Uterus (tissue), 4 donors: ENCODE results near the gene SCNN1B. TPM values are rescaled to one million over a fixed set of nuclear protein-coding genes. Genes with fewer than 3 reads are reported as not detected.

Source experiments
- DNase-seq, 2 donors: peaks; one replicate each; pipeline ENCODE4 v3.0.0-alpha.2; 2019 to 2020
- H3K27ac ChIP-seq, 2 donors: fragments of 200-600 bp; sonication (generic); 1 replicate in 1 of 2; 2 replicates in 1 of 2; pipeline ENCODE4 v1.5.1; 2016 to 2018
- H3K27me3 ChIP-seq, 2 donors: fragments of 200-600 bp; sonication (generic); one replicate each; pipeline ENCODE4 v1.5.1; 2018 to 2019; ENCODE audit warnings: control low read depth in 1 of 2
- H3K36me3 ChIP-seq, 2 donors: fragments of 200-600 bp; sonication (generic); one replicate each; pipeline ENCODE4 v1.5.1; 2019; ENCODE audit warnings: control low read depth in 1 of 2
- H3K4me1 ChIP-seq, 2 donors: fragments of 200-600 bp; sonication (generic); one replicate each; pipeline ENCODE4 v1.5.1; 2018 to 2019; ENCODE audit warnings: control low read depth in 1 of 2
- H3K4me3 ChIP-seq, 2 donors: fragments of 200-600 bp; sonication (generic); 1 replicate in 1 of 2; 2 replicates in 1 of 2; pipeline ENCODE4 v1.5.1; 2018 to 2019; ENCODE audit warnings: mild to moderate bottlenecking in 1 of 2
- H3K9me3 ChIP-seq, 2 donors: fragments of 200-600 bp; sonication (generic); one replicate each; pipeline ENCODE4 v1.5.1; 2019; ENCODE audit warnings: control low read depth in 1 of 2
- CTCF ChIP-seq, 4 experiments: fragments of 200-600 bp in 2 of 4; fragments of 450-650 bp in 2 of 4; sonication (generic) in 2 of 4; IDR thresholded peaks; one replicate each; pipeline ENCODE4 v1.5.1; 2016 to 2019; ENCODE audit warnings: antibody characterized with exemption in 4 of 4, mild to moderate bottlenecking in 2 of 4, moderate library complexity in 1 of 4
- POLR2A ChIP-seq, 2 donors: fragments of 450-650 bp; IDR thresholded peaks; one replicate each; pipeline ENCODE4 v1.6.1; 2016; ENCODE audit warnings: antibody characterized with exemption in 2 of 2, mild to moderate bottlenecking in 1 of 2, moderate library complexity in 1 of 2
- intact Hi-C: fragments of 100-400 bp; cut with DNase I; formaldehyde crosslinking; loops from one replicate; pipeline ENCODE4 v1.15.1; 2023; ENCODE audit warnings: low total_unique reads
- total RNA-seq, 4 donors: library from RNA; depleted of rRNA in 3 of 4; stranded (reverse); fragments of >200 nt in 3 of 4; gene quantifications; one replicate each; pipeline versions ENCODE4 v1.1.0 to v1.2.4, GENCODE V29; 2014 to 2023
- donor health status: DM: yes; HTN: yes; CAD: no.

SCNN1B gene
- total RNA-seq, 4 donors from 2014 or later = 0.14 to 9.6 (median 1.9) TPM

DNA sequence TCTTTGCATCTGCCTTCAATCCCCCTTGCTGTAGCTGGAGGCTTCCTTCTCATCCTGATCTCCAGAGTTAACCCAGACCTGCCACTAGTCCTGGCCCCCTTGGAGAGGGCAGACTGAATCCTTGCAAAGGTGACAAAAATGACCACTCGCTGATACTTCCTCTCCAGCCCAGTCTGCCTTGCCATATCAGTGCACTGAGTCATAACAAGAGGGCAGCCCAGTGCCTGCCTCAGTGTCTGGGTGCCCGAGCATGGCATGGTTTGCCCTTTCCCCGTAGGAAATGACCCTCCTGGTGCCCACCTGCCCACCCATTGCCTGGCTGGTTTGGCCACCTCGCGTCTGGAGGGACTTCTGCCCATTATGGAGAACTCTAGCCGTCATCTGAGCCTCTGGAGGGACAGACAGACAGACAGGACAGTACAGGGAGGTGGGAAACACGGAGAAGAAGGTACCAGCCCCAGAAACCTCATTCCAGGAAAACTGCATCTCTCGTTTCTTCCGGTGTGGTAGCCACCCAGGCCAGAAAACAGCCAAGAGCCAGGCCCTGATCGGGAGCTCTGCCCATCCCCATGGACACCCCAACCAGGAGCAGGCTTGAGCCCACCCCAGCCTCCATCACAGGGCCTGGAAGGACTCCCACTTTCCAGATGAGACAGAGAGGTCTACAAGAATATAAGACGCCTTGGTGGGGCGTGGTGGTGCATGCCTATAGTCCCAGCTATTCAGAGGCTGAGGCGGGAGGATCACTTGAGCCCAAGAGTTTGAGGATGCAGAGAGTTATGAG, 71.5 kb downstream of the SCNN1B start:
- no peaks in the 10 kb centered on the region for H3K4me1 ChIP-seq
- H3K27me3 ChIP-seq = no peaks in the 10 kb centered on the region
- TF ChIP-seq CTCF (IDR thresholded peaks at IDR 0.05) (no peak), POLR2A (IDR thresholded peaks at IDR 0.05) (no peak)
- H3K4me3 ChIP-seq = no peak overlapping the region
- no peak for DNase-seq
- no peaks in the 10 kb centered on the region for H3K9me3 ChIP-seq
- H3K27ac ChIP-seq = no peak overlapping the region
- no peaks in the 10 kb centered on the region for H3K36me3 ChIP-seq
- intact Hi-C loops = no loop called here

- Histone ChIP-seq H3K27me3 (no peaks in the 10 kb centered on the region), H3K9me3 (no peaks in the 10 kb centered on the region), H3K4me1 (no peaks in the 10 kb centered on the region), H3K4me3 (no peak overlapping the region), H3K36me3 (no peaks in the 10 kb centered on the region), H3K27ac (no peak overlapping the region)
- intact Hi-C loops = no loop called here
- TF ChIP-seq POLR2A (IDR thresholded peaks at IDR 0.05) (no peak), CTCF (IDR thresholded peaks at IDR 0.05) (no peak)
- DNase-seq = no peak
These were observed 72.8 kb downstream of the SCNN1B start for GRCh38 chr16:23374721-23375510.

DNA sequence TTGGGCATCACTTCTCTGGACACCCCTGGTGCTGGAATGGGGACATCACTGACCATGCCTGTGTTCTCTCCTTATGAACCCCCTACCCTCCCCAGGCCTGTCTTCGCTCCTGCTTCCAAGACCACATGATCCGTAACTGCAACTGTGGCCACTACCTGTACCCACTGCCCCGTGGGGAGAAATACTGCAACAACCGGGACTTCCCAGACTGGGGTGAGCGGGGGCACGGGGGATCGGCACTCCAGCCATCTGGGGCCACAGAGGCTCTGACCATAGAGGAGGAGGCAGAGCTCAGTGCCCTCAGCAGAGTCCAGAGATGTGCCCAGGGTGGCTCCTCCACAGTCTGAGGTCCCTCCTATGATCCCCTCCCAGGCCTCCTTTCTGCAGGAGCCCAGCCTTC, 73.5 kb downstream of the SCNN1B start:
- Histone ChIP-seq H3K36me3 (no peaks in the 10 kb centered on the region), H3K27ac (no peak overlapping the region), H3K9me3 (no peaks in the 10 kb centered on the region), H3K4me1 (no peaks in the 10 kb centered on the region), H3K27me3 (no peaks in the 10 kb centered on the region), H3K4me3 (no peak overlapping the region)
- DNase-seq = no peak
- TF ChIP-seq CTCF (IDR thresholded peaks at IDR 0.05) (no peak), POLR2A (IDR thresholded peaks at IDR 0.05) (no peak)
- intact Hi-C loops = no loop called here

- no peaks in the 10 kb centered on the region for H3K36me3 ChIP-seq
- no peaks in the 10 kb centered on the region for H3K9me3 ChIP-seq
- no peaks in the 10 kb centered on the region for H3K27me3 ChIP-seq
- TF ChIP-seq POLR2A (IDR thresholded peaks at IDR 0.05) = no peak
- TF ChIP-seq CTCF (IDR thresholded peaks at IDR 0.05) = no peak
- no peak overlapping the region for H3K27ac ChIP-seq
- DNase-seq = no peak
- no peak overlapping the region for H3K4me3 ChIP-seq
- H3K4me1 ChIP-seq = no peaks in the 10 kb centered on the region
- intact Hi-C loops = no loop called here
These were observed 75.2 kb downstream of the SCNN1B start for GRCh38 chr16:23377071-23377931.
